ENCODE results near the gene HSD3B7.

- TF ChIP-seq CTCF (conservative IDR thresholded peaks at IDR 0.05; ENCODE audit: low read length) (no peak), EZH2phosphoT487 (IDR thresholded peaks at IDR 0.05; ENCODE audit: borderline replicate concordance, low read depth, low read length) (no peak)
These were observed 21.6 kb downstream of the HSD3B7 start for GRCh38 chr16:31006589-31006988.

Data from OCI-LY7 (cell line).